WTC11 (cell line): ENCODE results near the gene COL13A1. TPM values are rescaled to one million over a fixed set of nuclear protein-coding genes. Genes with fewer than 3 reads are reported as not detected.

Experiments used
- ATAC-seq: fragments of 200-7000 bp; cut with Tn5 transposase; 2 replicates; pipeline ENCODE4 v1.10.0; 2021; ENCODE audit warnings: mild to moderate bottlenecking, moderate library complexity
- CTCF ChIA-PET: fragments of 300-600 bp; sonication (Branson Sonifier 250); formaldehyde crosslinking; loops from one replicate; lab custom pipeline; 2021; ENCODE audit warnings: antibody characterized with exemption; lab: Charles Lee
- POLR2A ChIA-PET: fragments of 350-600 bp; sonication (Branson Sonifier 250); formaldehyde crosslinking; loops from one replicate; lab custom pipeline; 2021; ENCODE audit warnings: antibody characterized with exemption; lab: Charles Lee
- DNase-seq: peaks from one replicate; pipeline ENCODE4 v3.0.0; 2021; ENCODE audit warnings: low spot score
- H3K27ac Mint-ChIP-seq: 2 replicates; pipeline ENCODE4 v1.8.0; 2021; ENCODE audit warnings: mixed read lengths
- H3K27me3 Mint-ChIP-seq: 2 replicates; pipeline ENCODE4 v1.8.0; 2021; ENCODE audit warnings: low read depth, mild to moderate bottlenecking, moderate library complexity, mixed read lengths
- H3K36me3 Mint-ChIP-seq: 2 replicates; pipeline ENCODE4 v1.8.0; 2021; ENCODE audit warnings: mixed read lengths
- H3K4me1 Mint-ChIP-seq: 2 replicates; pipeline ENCODE4 v1.8.0; 2022; ENCODE audit warnings: mixed read lengths
- H3K4me3 Mint-ChIP-seq: 2 replicates; pipeline ENCODE4 v1.8.0; 2021; ENCODE audit warnings: mild to moderate bottlenecking, moderate library complexity, mixed read lengths
- H3K9me3 Mint-ChIP-seq: 2 replicates; pipeline ENCODE4 v1.8.0; 2021; ENCODE audit warnings: mixed read lengths
- ATF1 ChIP-seq: sonication (generic); formaldehyde crosslinking; IDR thresholded peaks from 2 replicates; pipeline ENCODE4 v1.8.1; 2023; ENCODE audit warnings: mild to moderate bottlenecking, moderate library complexity, missing genetic modification reagents
- CBFB ChIP-seq: sonication (generic); formaldehyde crosslinking; IDR thresholded peaks from 2 replicates; pipeline ENCODE4 v1.8.1; 2022; ENCODE audit warnings: mild to moderate bottlenecking, low read depth, missing genetic modification reagents
- GRHL2 ChIP-seq: fragments of 250-450 bp; sonication (Bioruptor Pico); IDR thresholded peaks from 2 replicates; pipeline ENCODE4 v1.8.0; 2022; ENCODE audit warnings: mild to moderate bottlenecking, moderate library complexity; ENCODE audit not compliant: insufficient replicate concordance, severe bottlenecking
- NFE2L1 ChIP-seq: sonication (generic); formaldehyde crosslinking; IDR thresholded peaks from 2 replicates; pipeline ENCODE4 v1.8.1; 2023; ENCODE audit warnings: missing genetic modification reagents
- NR3C1 ChIP-seq: sonication (generic); formaldehyde crosslinking; conservative IDR thresholded peaks from 2 replicates; pipeline ENCODE4 v1.8.1; 2023; ENCODE audit warnings: low read depth, mild to moderate bottlenecking, missing genetic modification reagents
- RELA ChIP-seq: sonication (generic); formaldehyde crosslinking; IDR thresholded peaks from 2 replicates; pipeline ENCODE4 v1.8.1; 2022; ENCODE audit warnings: missing genetic modification reagents, mild to moderate bottlenecking, borderline replicate concordance
- SMAD3 ChIP-seq: sonication (generic); formaldehyde crosslinking; IDR thresholded peaks from 2 replicates; pipeline ENCODE4 v1.8.0; 2022; ENCODE audit warnings: missing genetic modification reagents, mild to moderate bottlenecking, borderline replicate concordance
- TP53 ChIP-seq: sonication (generic); formaldehyde crosslinking; IDR thresholded peaks from 2 replicates; pipeline ENCODE4 v1.8.1; 2023; ENCODE audit warnings: mild to moderate bottlenecking, missing genetic modification reagents
- ZNF121 ChIP-seq: sonication (generic); formaldehyde crosslinking; IDR thresholded peaks from 2 replicates; pipeline ENCODE4 v1.8.0; 2023; ENCODE audit warnings: missing genetic modification reagents
- ZNF219 ChIP-seq: sonication (generic); formaldehyde crosslinking; IDR thresholded peaks from 2 replicates; pipeline ENCODE4 v1.8.0; 2023; ENCODE audit warnings: missing genetic modification reagents, mild to moderate bottlenecking, borderline replicate concordance
- ZNF232 ChIP-seq: sonication (generic); formaldehyde crosslinking; IDR thresholded peaks from 2 replicates; pipeline ENCODE4 v1.8.0; 2022; ENCODE audit warnings: mild to moderate bottlenecking, missing genetic modification reagents
- ZNF423 ChIP-seq: fragments of 250-450 bp; sonication (Bioruptor Pico); IDR thresholded peaks from 2 replicates; pipeline ENCODE4 v2.1.2; 2022; ENCODE audit warnings: mild to moderate bottlenecking, moderate library complexity
- total RNA-seq: library from RNA; stranded (reverse); gene quantifications from 3 replicates; pipeline ENCODE4 v1.2.3, GENCODE V29; 2021
- TF ChIP-seq, protein P1 (sequence below): sonication (generic); formaldehyde crosslinking; conservative IDR thresholded peaks from 2 replicates; pipeline ENCODE4 v1.8.1; 2023; ENCODE audit warnings: mild to moderate bottlenecking, low read depth, missing genetic modification reagents, moderate library complexity
- TF ChIP-seq, protein P2 (sequence below): fragments of 250-450 bp; sonication (Bioruptor Pico); IDR thresholded peaks from 2 replicates; pipeline ENCODE4 v1.9.0; 2021; ENCODE audit warnings: moderate library complexity, mild to moderate bottlenecking, inconsistent platforms, borderline replicate concordance
- TF ChIP-seq, protein P3 (sequence below): fragments of 200-600 bp; IDR thresholded peaks from 2 replicates; pipeline ENCODE4 v1.8.0; 2022; ENCODE audit warnings: antibody characterized with exemption
- TF ChIP-seq, protein P4 (sequence below): sonication (generic); formaldehyde crosslinking; IDR thresholded peaks from 2 replicates; pipeline ENCODE4 v1.8.1; 2023; ENCODE audit warnings: mild to moderate bottlenecking, missing genetic modification reagents
- TF ChIP-seq, protein P5 (sequence below): sonication (generic); formaldehyde crosslinking; IDR thresholded peaks from 2 replicates; pipeline ENCODE4 v1.8.1; 2022; ENCODE audit warnings: mild to moderate bottlenecking, missing genetic modification reagents, moderate library complexity, borderline replicate concordance

COL13A1 gene
- total RNA-seq, 1 experiment from 2014 or later: 7.1 TPM

DNA sequence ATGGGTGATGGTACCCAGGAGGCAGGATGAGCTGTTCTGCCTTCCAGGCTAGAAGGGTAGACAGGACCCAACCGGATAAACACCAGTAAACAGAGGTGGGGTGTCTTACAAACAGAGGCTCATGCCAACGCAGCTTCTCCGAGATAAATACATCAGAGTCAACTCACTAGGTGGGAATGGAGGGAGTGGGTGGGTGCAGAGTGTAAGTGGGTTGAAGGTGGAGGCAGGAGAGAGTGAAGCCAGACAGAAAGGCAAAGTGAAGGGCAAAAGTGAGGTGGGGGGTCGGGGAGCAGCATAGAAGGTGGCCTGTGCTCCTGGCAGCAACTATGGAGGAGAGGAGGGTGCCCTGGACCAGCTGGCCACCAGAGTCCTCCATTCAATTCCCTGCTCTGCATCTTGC is 40.4 kb upstream of the COL13A1 start (continued):
- TF ChIP-seq, protein P1, sequence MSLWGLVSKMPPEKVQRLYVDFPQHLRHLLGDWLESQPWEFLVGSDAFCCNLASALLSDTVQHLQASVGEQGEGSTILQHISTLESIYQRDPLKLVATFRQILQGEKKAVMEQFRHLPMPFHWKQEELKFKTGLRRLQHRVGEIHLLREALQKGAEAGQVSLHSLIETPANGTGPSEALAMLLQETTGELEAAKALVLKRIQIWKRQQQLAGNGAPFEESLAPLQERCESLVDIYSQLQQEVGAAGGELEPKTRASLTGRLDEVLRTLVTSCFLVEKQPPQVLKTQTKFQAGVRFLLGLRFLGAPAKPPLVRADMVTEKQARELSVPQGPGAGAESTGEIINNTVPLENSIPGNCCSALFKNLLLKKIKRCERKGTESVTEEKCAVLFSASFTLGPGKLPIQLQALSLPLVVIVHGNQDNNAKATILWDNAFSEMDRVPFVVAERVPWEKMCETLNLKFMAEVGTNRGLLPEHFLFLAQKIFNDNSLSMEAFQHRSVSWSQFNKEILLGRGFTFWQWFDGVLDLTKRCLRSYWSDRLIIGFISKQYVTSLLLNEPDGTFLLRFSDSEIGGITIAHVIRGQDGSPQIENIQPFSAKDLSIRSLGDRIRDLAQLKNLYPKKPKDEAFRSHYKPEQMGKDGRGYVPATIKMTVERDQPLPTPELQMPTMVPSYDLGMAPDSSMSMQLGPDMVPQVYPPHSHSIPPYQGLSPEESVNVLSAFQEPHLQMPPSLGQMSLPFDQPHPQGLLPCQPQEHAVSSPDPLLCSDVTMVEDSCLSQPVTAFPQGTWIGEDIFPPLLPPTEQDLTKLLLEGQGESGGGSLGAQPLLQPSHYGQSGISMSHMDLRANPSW (CRISPR knock-in tag): no peak
- no peak for TF ChIP-seq ZNF232 (CRISPR knock-in tag)

DNA sequence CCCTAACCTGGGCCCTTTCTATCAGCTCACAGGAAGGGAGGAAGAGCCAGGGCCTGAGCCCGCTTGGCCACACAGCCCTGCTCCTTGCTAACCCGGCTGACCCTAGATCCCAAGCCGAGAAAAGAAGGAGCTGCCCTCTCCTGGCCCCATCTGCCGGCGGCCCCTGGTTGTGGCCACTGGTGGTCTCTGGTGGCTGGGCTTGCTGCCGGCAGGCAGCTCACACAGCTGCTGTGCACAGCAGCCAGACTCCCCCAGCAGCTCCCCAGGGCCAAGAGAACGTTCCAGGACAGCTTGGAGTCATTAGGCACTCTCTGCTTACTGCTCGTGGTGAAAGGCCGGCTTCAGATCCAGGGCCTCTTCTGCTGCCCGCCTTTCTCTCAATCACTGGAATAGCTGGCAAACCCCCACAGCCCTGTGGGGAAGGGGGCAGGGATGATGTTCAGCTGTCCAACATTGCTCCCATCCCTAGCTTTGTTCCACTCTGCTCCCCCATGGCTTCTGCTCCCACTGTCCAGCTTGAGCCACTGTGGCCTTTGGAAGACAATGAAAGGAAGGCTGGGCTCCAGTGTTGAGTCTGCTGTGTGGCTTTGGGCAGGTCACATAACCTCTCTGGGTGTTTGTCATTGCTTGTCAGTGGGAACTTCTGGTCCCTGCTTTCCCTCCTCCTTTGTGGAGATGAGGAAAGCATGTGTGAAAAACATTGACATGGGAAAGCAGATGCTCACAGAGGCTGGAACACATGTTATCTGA is 35.4 kb upstream of the COL13A1 start:
- DNase-seq: no peak
- H3K4me3 Mint-ChIP-seq: no peak overlapping the region
- CTCF ChIA-PET: interaction anchor here (0.6 to 3.9 kb wide), 10 partner anchors 17 to 380 kb away, joined by 3 to 18 read pairs (median 4); partner anchors contain the start of gene TYSND1

More for the DNA sequence above, 35.4 kb upstream of the COL13A1 start:
- H3K27ac Mint-ChIP-seq: no peak overlapping the region
- ATAC-seq: no peak
- POLR2A ChIA-PET: no interaction called here
- no peaks in the 10 kb centered on the region for H3K36me3 Mint-ChIP-seq
- H3K27me3 Mint-ChIP-seq: peaks cover 8% of the 10 kb centered on the region; the same call in 1 of the 2 replicates
- no peaks in the 10 kb centered on the region for H3K9me3 Mint-ChIP-seq
- peaks cover 12% of the 10 kb centered on the region for H3K4me1 Mint-ChIP-seq
- TF ChIP-seq GRHL2 (CRISPR knock-in tag): no peak
- no peak for TF ChIP-seq CBFB (CRISPR knock-in tag)
- TF ChIP-seq ATF1 (CRISPR knock-in tag): no peak
- TF ChIP-seq ZNF219: no peak
- TF ChIP-seq ZNF121 (CRISPR knock-in tag): no peak
- no peak for TF ChIP-seq RELA (CRISPR knock-in tag)
- TF ChIP-seq TP53 (CRISPR knock-in tag): no peak
- TF ChIP-seq, protein P2, sequence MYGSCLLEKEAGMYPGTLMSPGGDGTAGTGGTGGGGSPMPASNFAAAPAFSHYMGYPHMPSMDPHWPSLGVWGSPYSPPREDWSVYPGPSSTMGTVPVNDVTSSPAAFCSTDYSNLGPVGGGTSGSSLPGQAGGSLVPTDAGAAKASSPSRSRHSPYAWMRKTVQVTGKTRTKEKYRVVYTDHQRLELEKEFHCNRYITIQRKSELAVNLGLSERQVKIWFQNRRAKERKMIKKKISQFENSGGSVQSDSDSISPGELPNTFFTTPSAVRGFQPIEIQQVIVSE (CRISPR knock-in tag): no peak
- TF ChIP-seq NFE2L1 (CRISPR knock-in tag): no peak
- TF ChIP-seq SMAD3 (CRISPR knock-in tag): no peak
- TF ChIP-seq, protein P3, sequence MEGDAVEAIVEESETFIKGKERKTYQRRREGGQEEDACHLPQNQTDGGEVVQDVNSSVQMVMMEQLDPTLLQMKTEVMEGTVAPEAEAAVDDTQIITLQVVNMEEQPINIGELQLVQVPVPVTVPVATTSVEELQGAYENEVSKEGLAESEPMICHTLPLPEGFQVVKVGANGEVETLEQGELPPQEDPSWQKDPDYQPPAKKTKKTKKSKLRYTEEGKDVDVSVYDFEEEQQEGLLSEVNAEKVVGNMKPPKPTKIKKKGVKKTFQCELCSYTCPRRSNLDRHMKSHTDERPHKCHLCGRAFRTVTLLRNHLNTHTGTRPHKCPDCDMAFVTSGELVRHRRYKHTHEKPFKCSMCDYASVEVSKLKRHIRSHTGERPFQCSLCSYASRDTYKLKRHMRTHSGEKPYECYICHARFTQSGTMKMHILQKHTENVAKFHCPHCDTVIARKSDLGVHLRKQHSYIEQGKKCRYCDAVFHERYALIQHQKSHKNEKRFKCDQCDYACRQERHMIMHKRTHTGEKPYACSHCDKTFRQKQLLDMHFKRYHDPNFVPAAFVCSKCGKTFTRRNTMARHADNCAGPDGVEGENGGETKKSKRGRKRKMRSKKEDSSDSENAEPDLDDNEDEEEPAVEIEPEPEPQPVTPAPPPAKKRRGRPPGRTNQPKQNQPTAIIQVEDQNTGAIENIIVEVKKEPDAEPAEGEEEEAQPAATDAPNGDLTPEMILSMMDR: no peak
- no peak for TF ChIP-seq NR3C1
- TF ChIP-seq, protein P1 (CRISPR knock-in tag): no peak
- TF ChIP-seq, protein P4, sequence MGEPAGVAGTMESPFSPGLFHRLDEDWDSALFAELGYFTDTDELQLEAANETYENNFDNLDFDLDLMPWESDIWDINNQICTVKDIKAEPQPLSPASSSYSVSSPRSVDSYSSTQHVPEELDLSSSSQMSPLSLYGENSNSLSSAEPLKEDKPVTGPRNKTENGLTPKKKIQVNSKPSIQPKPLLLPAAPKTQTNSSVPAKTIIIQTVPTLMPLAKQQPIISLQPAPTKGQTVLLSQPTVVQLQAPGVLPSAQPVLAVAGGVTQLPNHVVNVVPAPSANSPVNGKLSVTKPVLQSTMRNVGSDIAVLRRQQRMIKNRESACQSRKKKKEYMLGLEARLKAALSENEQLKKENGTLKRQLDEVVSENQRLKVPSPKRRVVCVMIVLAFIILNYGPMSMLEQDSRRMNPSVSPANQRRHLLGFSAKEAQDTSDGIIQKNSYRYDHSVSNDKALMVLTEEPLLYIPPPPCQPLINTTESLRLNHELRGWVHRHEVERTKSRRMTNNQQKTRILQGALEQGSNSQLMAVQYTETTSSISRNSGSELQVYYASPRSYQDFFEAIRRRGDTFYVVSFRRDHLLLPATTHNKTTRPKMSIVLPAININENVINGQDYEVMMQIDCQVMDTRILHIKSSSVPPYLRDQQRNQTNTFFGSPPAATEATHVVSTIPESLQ: no peak
- no peak for TF ChIP-seq ZNF423
- TF ChIP-seq, protein P5, sequence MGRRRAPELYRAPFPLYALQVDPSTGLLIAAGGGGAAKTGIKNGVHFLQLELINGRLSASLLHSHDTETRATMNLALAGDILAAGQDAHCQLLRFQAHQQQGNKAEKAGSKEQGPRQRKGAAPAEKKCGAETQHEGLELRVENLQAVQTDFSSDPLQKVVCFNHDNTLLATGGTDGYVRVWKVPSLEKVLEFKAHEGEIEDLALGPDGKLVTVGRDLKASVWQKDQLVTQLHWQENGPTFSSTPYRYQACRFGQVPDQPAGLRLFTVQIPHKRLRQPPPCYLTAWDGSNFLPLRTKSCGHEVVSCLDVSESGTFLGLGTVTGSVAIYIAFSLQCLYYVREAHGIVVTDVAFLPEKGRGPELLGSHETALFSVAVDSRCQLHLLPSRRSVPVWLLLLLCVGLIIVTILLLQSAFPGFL: no peak
- no peak for TF ChIP-seq ZNF232 (CRISPR knock-in tag)
